ENCODE measurements around the gene SYT8. TPM values are rescaled to one million over a fixed set of nuclear protein-coding genes. Genes with fewer than 3 reads are reported as not detected.

The SYT8 gene
- polyA plus RNA-seq, 1 donor from 2014 or later, result not detected

- TF ChIP-seq EP300 (conservative IDR thresholded peaks at IDR 0.05; ENCODE audit: poor library complexity, severe bottlenecking) (no peak), TAF1 (IDR thresholded peaks at IDR 0.05; ENCODE audit: low read depth) (no peak), REST (IDR thresholded peaks at IDR 0.05; ENCODE audit: borderline replicate concordance) (no peak), EZH2 (IDR thresholded peaks at IDR 0.05; ENCODE audit: borderline replicate concordance, insufficient read depth, low read length, poor library complexity, severe bottlenecking) (no peak), MXI1 (conservative IDR thresholded peaks at IDR 0.05; ENCODE audit: poor library complexity, severe bottlenecking) (no peak)
- H3K79me2 ChIP-seq (replicated peaks; ENCODE audit: insufficient read depth, low read length), result no peaks in the 10 kb centered on the region
- H2AFZ ChIP-seq (ENCODE audit: low read depth, low read length), result no peak overlapping the region
Observed at GRCh38 chr11:1845095-1845429, 10.3 kb downstream of the SYT8 start.

GRCh38 chr11:1845561-1846452, 11.0 kb downstream of the SYT8 start:
- no peaks in the 10 kb centered on the region for H3K79me2 ChIP-seq (replicated peaks; ENCODE audit: insufficient read depth, low read length)
- no peak overlapping the region for H3K9ac ChIP-seq (ENCODE audit: low read length)
- no peak overlapping the region for H3K27ac ChIP-seq (ENCODE audit: low read length)
- H3K4me3 ChIP-seq (ENCODE audit: low read length), result no peak overlapping the region
- H3F3A ChIP-seq (ENCODE audit: insufficient read depth, low read length, poor library complexity, severe bottlenecking), result no peaks in the 10 kb centered on the region
- H3K36me3 ChIP-seq (ENCODE audit: insufficient read depth, low read length), result no peaks in the 10 kb centered on the region
- H3K27me3 ChIP-seq (ENCODE audit: insufficient read depth, low read depth, low read length), result no peaks in the 10 kb centered on the region
- H4K20me1 ChIP-seq (ENCODE audit: insufficient read depth), result no peaks in the 10 kb centered on the region
- H3K4me2 ChIP-seq (ENCODE audit: low read length), result no peak overlapping the region
- H3K9me2 ChIP-seq (ENCODE audit: insufficient read depth, low read length), result no peaks in the 10 kb centered on the region
- no peaks in the 10 kb centered on the region for H3K9me3 ChIP-seq (ENCODE audit: low read length)
- no peak for TF ChIP-seq CTCF (IDR thresholded peaks at IDR 0.05; ENCODE audit: poor library complexity, severe bottlenecking)
- no peak for TF ChIP-seq EZH2 (IDR thresholded peaks at IDR 0.05; ENCODE audit: borderline replicate concordance, insufficient read depth, low read length, poor library complexity, severe bottlenecking)
- no peak for TF ChIP-seq MXI1 (conservative IDR thresholded peaks at IDR 0.05; ENCODE audit: poor library complexity, severe bottlenecking)
- no peak for TF ChIP-seq TAF1 (IDR thresholded peaks at IDR 0.05; ENCODE audit: low read depth)
- no peak for TF ChIP-seq REST (IDR thresholded peaks at IDR 0.05; ENCODE audit: borderline replicate concordance)
- no peak for TF ChIP-seq RAD21 (conservative IDR thresholded peaks at IDR 0.05)
- TF ChIP-seq SMC3 (conservative IDR thresholded peaks at IDR 0.05; ENCODE audit: poor library complexity), result no peak
- no peak for TF ChIP-seq POLR2AphosphoS5 (IDR thresholded peaks at IDR 0.05)
- no peak for TF ChIP-seq EP300 (conservative IDR thresholded peaks at IDR 0.05; ENCODE audit: poor library complexity, severe bottlenecking)
- H2AFZ ChIP-seq (ENCODE audit: low read depth, low read length), result no peak overlapping the region

More at GRCh38 chr11:1845095-1845429, 10.3 kb downstream of the SYT8 start:
- H3K36me3 ChIP-seq (ENCODE audit: insufficient read depth, low read length), result no peaks in the 10 kb centered on the region
- no peak overlapping the region for H3K9ac ChIP-seq (ENCODE audit: low read length)
- H3K27ac ChIP-seq (ENCODE audit: low read length), result no peak overlapping the region
- H3K4me2 ChIP-seq (ENCODE audit: low read length), result no peak overlapping the region
- H3K9me3 ChIP-seq (ENCODE audit: low read length), result no peaks in the 10 kb centered on the region
- no peaks in the 10 kb centered on the region for H3K9me2 ChIP-seq (ENCODE audit: insufficient read depth, low read length)
- no peaks in the 10 kb centered on the region for H4K20me1 ChIP-seq (ENCODE audit: insufficient read depth)
- no peak overlapping the region for H3K4me3 ChIP-seq (ENCODE audit: low read length)
- no peaks in the 10 kb centered on the region for H3K27me3 ChIP-seq (ENCODE audit: insufficient read depth, low read depth, low read length)
- no peaks in the 10 kb centered on the region for H3F3A ChIP-seq (ENCODE audit: insufficient read depth, low read length, poor library complexity, severe bottlenecking)

Data from neural cell (in vitro differentiated cells).